Lung microvascular endothelial cell (primary cell): ENCODE data around the gene MDK. TPM values are rescaled to one million over a fixed set of nuclear protein-coding genes. Genes with fewer than 3 reads are reported as not detected.
A peak's percentile ranks its signal among the peaks of the same experiment; 100 is the strongest.

ENCODE experiments used
- DNase-seq, 2 donors: peaks; one replicate each; pipeline versions ENCODE4 v3.0.0 to v3.0.0-alpha.2; 2010; ENCODE audit warnings: low read depth in 2 of 2
- total RNA-seq: library from RNA; depleted of rRNA; stranded (reverse); fragments of >200 nt; gene quantifications from 2 replicates; pipeline ENCODE4 v1.2.1, GENCODE V29; 2014

Gene MDK
- total RNA-seq, 1 donor from 2014 or later, result 23.8 TPM

- DNase-seq, result no peak
These were observed 16.1 kb downstream of the MDK start for GRCh38 chr11:46397526-46397925.

- no peak for DNase-seq
These were observed 21.8 kb downstream of the MDK start for GRCh38 chr11:46402957-46403902.

GRCh38 chr11:46404476-46405017 lies 23.1 kb downstream of the MDK start:
- DNase-seq, result no peak

- no peak for DNase-seq
These were observed 26.2 kb downstream of the MDK start for GRCh38 chr11:46407635-46408034.

- DNase-seq, result no peak
These were observed 27.0 kb downstream of the MDK start for GRCh38 chr11:46408407-46408986.

GRCh38 chr11:46410021-46410420 lies 28.6 kb downstream of the MDK start:
- DNase-seq, result peak in 1 of 2 donors; percentile 27

GRCh38 chr11:46413760-46414465 lies 32.4 kb downstream of the MDK start:
- no peak for DNase-seq

- DNase-seq, result no peak
These were observed 33.0 kb downstream of the MDK start for GRCh38 chr11:46414466-46414796.

- no peak for DNase-seq
These were observed 33.4 kb downstream of the MDK start for GRCh38 chr11:46414879-46415278.

- DNase-seq, result no peak
These were observed 36.2 kb downstream of the MDK start for GRCh38 chr11:46417711-46418110.

GRCh38 chr11:46418751-46419150 lies 37.3 kb downstream of the MDK start:
- no peak for DNase-seq

GRCh38 chr11:46420513-46420912 lies 39.0 kb downstream of the MDK start:
- DNase-seq, result no peak

- no peak for DNase-seq
These were observed 39.9 kb downstream of the MDK start for GRCh38 chr11:46421257-46421880.

GRCh38 chr11:46422588-46422987 lies 41.1 kb downstream of the MDK start:
- DNase-seq, result no peak

- no peak for DNase-seq
These were observed 44.9 kb downstream of the MDK start for GRCh38 chr11:46426233-46426991.

GRCh38 chr11:46427364-46427763 lies 45.9 kb downstream of the MDK start:
- no peak for DNase-seq

GRCh38 chr11:46429717-46430116 lies 48.2 kb downstream of the MDK start:
- DNase-seq, result no peak

GRCh38 chr11:46431211-46431610 lies 49.7 kb downstream of the MDK start:
- DNase-seq, result no peak
